CD8-positive, alpha-beta memory T cell (primary cell): Measurements from ENCODE around the gene BDH2. TPM values are rescaled to one million over a fixed set of nuclear protein-coding genes. Genes with fewer than 3 reads are reported as not detected.

Source experiments
- CTCF ChIA-PET: fragments of 350-600 bp; sonication (Branson Sonifier 250); formaldehyde crosslinking; loops from one replicate; lab custom pipeline; 2021; ENCODE audit warnings: antibody characterized with exemption; lab: Charles Lee
- POLR2A ChIA-PET: fragments of 350-600 bp; sonication (Branson Sonifier 250); formaldehyde crosslinking; loops from one replicate; lab custom pipeline; 2021; ENCODE audit warnings: antibody characterized with exemption; lab: Charles Lee
- DNase-seq, 5 donors: peaks; one replicate each; pipeline versions ENCODE4 v3.0.0 to v3.0.0-alpha.2; 2020 to 2022; ENCODE audit warnings: mixed read lengths in 1 of 5
- H3K27ac ChIP-seq: one replicate; pipeline ENCODE4 v1.7.0; 2013; ENCODE audit warnings: low read depth, mild to moderate bottlenecking, low read length, moderate library complexity
- H3K27me3 ChIP-seq: 2 replicates; pipeline ENCODE4 v1.7.0; 2013; ENCODE audit warnings: low read length, mild to moderate bottlenecking; ENCODE audit not compliant: insufficient read depth, poor library complexity, severe bottlenecking
- H3K36me3 ChIP-seq: 2 replicates; pipeline ENCODE4 v1.7.0; 2013; ENCODE audit warnings: mild to moderate bottlenecking, low read length, moderate library complexity; ENCODE audit not compliant: insufficient read depth
- H3K4me1 ChIP-seq: 2 replicates; pipeline ENCODE4 v1.7.0; 2013; ENCODE audit warnings: mild to moderate bottlenecking, low read length, moderate library complexity; ENCODE audit not compliant: insufficient read depth
- H3K4me3 ChIP-seq: 2 replicates; pipeline ENCODE4 v1.7.0; 2013; ENCODE audit warnings: mild to moderate bottlenecking, low read length
- H3K9me3 ChIP-seq: 2 replicates; pipeline ENCODE4 v1.7.0; 2013; ENCODE audit warnings: mild to moderate bottlenecking, low read length
- H3K27ac Mint-ChIP-seq, 8 donors: one replicate each; pipeline ENCODE4 v1.8.0; 2020 to 2021; ENCODE audit warnings: mixed read lengths in 8 of 8, mild to moderate bottlenecking in 6 of 8, inconsistent platforms in 3 of 8, moderate library complexity in 3 of 8
- H3K27me3 Mint-ChIP-seq, 2 donors: one replicate each; pipeline ENCODE4 v1.8.0; 2020 to 2021; ENCODE audit warnings: mixed read lengths in 2 of 2, mild to moderate bottlenecking in 1 of 2, moderate library complexity in 1 of 2
- H3K36me3 Mint-ChIP-seq, 3 donors: one replicate each; pipeline ENCODE4 v1.8.0; 2020 to 2021; ENCODE audit warnings: mixed read lengths in 3 of 3, inconsistent platforms in 1 of 3, mild to moderate bottlenecking in 1 of 3
- H3K4me1 Mint-ChIP-seq, 3 donors: one replicate each; pipeline ENCODE4 v1.8.0; 2020 to 2021; ENCODE audit warnings: mixed read lengths in 3 of 3, inconsistent platforms in 1 of 3, mild to moderate bottlenecking in 1 of 3
- H3K4me3 Mint-ChIP-seq, 7 donors: one replicate each; pipeline ENCODE4 v1.8.0; 2020 to 2021; ENCODE audit warnings: mixed read lengths in 7 of 7, mild to moderate bottlenecking in 6 of 7, moderate library complexity in 4 of 7, inconsistent platforms in 2 of 7
- H3K9me3 Mint-ChIP-seq, 5 donors: one replicate each; pipeline ENCODE4 v1.8.0; 2020 to 2022; ENCODE audit warnings: mixed read lengths in 5 of 5, mild to moderate bottlenecking in 3 of 5, moderate library complexity in 2 of 5, inconsistent platforms in 1 of 5
- polyA plus RNA-seq: library from polyadenylated mRNA; unstranded; fragments of 300-500 nt; fragmentation: Illumina TruSeq; gene quantifications from one replicate; pipeline ENCODE4 v1.2.3, GENCODE V29; 2021
- total RNA-seq, 2 experiments: library from RNA; stranded (reverse); gene quantifications; one replicate each; pipeline ENCODE4 v1.2.3, GENCODE V29; 2021

BDH2 gene
- total and polyA plus RNA-seq, 3 experiments from 2014 or later: 10.9 to 29.2 (median 11.4) TPM

DNA sequence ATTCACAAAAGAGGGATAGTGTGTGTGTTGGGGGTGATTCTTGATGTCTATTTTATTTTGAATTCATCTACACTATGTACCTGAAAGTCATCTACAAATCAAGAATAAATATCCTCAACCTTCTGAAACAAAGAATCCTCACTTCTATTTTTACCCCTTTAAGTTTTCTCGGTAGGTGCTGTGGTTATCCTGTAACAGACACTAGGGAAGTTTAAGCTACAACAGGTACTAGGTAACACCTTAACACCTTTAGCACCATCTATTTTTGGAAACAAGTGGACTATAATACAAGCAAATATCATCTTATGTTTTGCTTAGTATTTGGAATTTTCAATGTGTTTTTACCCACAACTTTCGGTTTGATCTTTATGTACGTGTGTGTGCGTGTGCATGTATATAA lies 12.0 kb upstream of the BDH2 start:
- Histone ChIP-seq H3K4me3 (no peak overlapping the region), H3K27me3 (no peaks in the 10 kb centered on the region), H3K4me1 (no peaks in the 10 kb centered on the region), H3K36me3 (no peaks in the 10 kb centered on the region), H3K27ac (no peak overlapping the region), H3K9me3 (no peaks in the 10 kb centered on the region)
- no peaks in the 10 kb centered on the region for H3K4me1 Mint-ChIP-seq
- H3K9me3 Mint-ChIP-seq: no peaks in the 10 kb centered on the region
- no peak for DNase-seq
- CTCF ChIA-PET: interaction anchor here (2.1 to 2.3 kb wide), 2 partner anchors 12 to 20 kb away, joined by 5 to 6 read pairs; partner anchors contain the start of gene BDH2
- H3K4me3 Mint-ChIP-seq: no peak overlapping the region
- no peaks in the 10 kb centered on the region for H3K27me3 Mint-ChIP-seq
- POLR2A ChIA-PET: no interaction called here
- H3K36me3 Mint-ChIP-seq: peaks cover 0 to 4% (median 0%) of the 10 kb centered on the region in 3 donors
- H3K27ac Mint-ChIP-seq: no peak overlapping the region

- Mint-ChIP-seq H3K9me3 (no peaks in the 10 kb centered on the region), H3K4me1 (peaks cover 0 to 5% (median 4%) of the 10 kb centered on the region in 3 donors), H3K36me3 (peaks cover 0 to 4% (median 0%) of the 10 kb centered on the region in 3 donors), H3K27ac (no peak overlapping the region), H3K27me3 (no peaks in the 10 kb centered on the region), H3K4me3 (no peak overlapping the region)
- Histone ChIP-seq H3K27me3 (no peaks in the 10 kb centered on the region), H3K4me3 (no peak overlapping the region), H3K36me3 (no peaks in the 10 kb centered on the region), H3K27ac (no peak overlapping the region), H3K4me1 (no peaks in the 10 kb centered on the region), H3K9me3 (no peaks in the 10 kb centered on the region)
- POLR2A ChIA-PET: no interaction called here
- CTCF ChIA-PET: interaction anchor here (1.6 kb wide), 1 partner anchor 8 kb away, joined by 5 read pairs; no protein-coding TSS in a partner anchor
- DNase-seq: no peak
Measured at GRCh38 chr4:103108542-103108941, 8.9 kb upstream of the BDH2 start.

DNA sequence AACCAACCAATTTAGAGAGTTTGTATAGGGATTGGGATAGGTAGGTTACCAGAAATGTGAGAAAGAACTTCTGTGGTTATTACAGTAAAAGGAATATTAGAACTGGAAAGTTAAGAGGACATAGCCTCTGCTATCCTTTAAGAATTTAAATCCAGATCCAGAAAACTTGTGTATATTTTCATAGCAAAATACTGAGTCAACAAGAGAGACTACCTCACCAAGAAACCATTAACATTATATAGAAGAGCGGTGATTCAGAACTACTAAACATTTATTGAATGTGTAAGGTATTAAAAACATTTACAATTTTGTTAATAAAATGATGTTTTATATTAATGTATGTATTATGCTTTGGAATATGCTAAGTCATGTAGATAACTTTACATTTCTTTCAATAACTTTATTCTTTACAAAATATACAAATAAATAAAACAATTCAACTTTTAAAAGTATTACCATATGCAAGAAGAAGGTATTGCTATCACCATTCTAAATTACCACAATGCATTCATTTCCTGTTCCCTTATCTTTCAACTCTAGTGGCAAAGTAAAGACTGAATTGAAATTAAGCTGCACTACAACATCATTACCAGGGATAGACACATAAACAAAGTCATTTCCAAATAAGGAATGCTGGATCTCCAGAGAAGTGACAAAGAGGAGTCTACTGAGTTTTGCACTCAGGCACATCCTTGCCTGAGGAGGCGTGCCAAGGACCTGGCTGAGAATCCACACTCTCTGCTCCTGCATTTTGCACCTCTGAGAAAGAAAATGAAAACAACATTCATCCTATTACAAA lies 6.1 kb upstream of the BDH2 start:
- Histone ChIP-seq H3K9me3 (no peaks in the 10 kb centered on the region), H3K4me1 (no peaks in the 10 kb centered on the region), H3K36me3 (no peaks in the 10 kb centered on the region), H3K27ac (no peak overlapping the region), H3K4me3 (no peak overlapping the region), H3K27me3 (no peaks in the 10 kb centered on the region)
- no peak for DNase-seq
- H3K4me3 Mint-ChIP-seq: no peak overlapping the region
- H3K4me1 Mint-ChIP-seq: peaks cover 0 to 5% (median 4%) of the 10 kb centered on the region in 3 donors
- ChIA-PET CTCF (no interaction called here), POLR2A (no interaction called here)
- H3K36me3 Mint-ChIP-seq: peaks cover 0 to 1% (median 0%) of the 10 kb centered on the region in 3 donors
- H3K27me3 Mint-ChIP-seq: no peaks in the 10 kb centered on the region
- H3K9me3 Mint-ChIP-seq: no peaks in the 10 kb centered on the region
- peak overlapping the region in 2 of 8 donors; percentile 6 to 18 for H3K27ac Mint-ChIP-seq

DNA sequence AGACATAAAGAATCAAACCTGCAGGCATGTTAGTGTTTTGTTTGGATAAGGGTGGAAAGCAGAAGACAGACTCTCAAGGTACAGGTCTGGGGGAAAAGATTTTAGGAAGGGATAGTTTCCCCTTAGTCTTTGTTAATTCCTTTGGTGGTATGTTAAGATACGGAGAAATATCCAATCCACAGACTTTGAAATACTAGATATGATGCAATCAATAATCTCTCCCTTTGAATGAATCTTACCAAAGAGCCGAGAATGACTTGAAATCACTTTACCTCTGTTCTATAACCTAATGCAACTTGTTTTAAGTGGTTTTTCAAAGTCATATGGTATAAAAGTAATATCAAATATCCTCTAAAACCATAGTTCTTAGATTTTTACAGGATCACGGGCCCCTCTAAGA lies 5.3 kb upstream of the BDH2 start:
- H3K4me3 ChIP-seq: no peak overlapping the region
- H3K9me3 Mint-ChIP-seq: no peaks in the 10 kb centered on the region
- no peak for DNase-seq

GRCh38 chr4:103100691-103101090 lies 1.1 kb upstream of the BDH2 start:
- DNase-seq: no peak
- H3K4me3 ChIP-seq: no peak overlapping the region
- ChIA-PET CTCF (interaction anchor here (1.0 to 4.7 kb wide), 7 partner anchors 8 to 670 kb away, joined by 3 to 33 read pairs (median 5); no protein-coding TSS in a partner anchor), POLR2A (no interaction called here)
- H3K4me1 ChIP-seq: peaks cover 9% of the 10 kb centered on the region
- no peaks in the 10 kb centered on the region for H3K9me3 ChIP-seq
- H3K4me1 Mint-ChIP-seq: peaks cover 23 to 37% (median 26%) of the 10 kb centered on the region in 3 donors
- no peak overlapping the region for H3K4me3 Mint-ChIP-seq
- no peak overlapping the region for H3K27ac Mint-ChIP-seq
- no peaks in the 10 kb centered on the region for H3K27me3 Mint-ChIP-seq
- no peaks in the 10 kb centered on the region for H3K27me3 ChIP-seq
- H3K9me3 Mint-ChIP-seq: no peaks in the 10 kb centered on the region
- H3K27ac ChIP-seq: no peak overlapping the region
- peaks cover 0 to 8% (median 5%) of the 10 kb centered on the region in 3 donors for H3K36me3 Mint-ChIP-seq
- H3K36me3 ChIP-seq: no peaks in the 10 kb centered on the region

More for the DNA sequence above, 5.3 kb upstream of the BDH2 start:
- no peak overlapping the region for H3K27ac ChIP-seq
- Mint-ChIP-seq H3K4me3 (no peak overlapping the region), H3K4me1 (peaks cover 0 to 7% (median 4%) of the 10 kb centered on the region in 3 donors), H3K27me3 (no peaks in the 10 kb centered on the region), H3K27ac (no peak overlapping the region), H3K36me3 (peaks cover 0 to 1% (median 0%) of the 10 kb centered on the region in 3 donors)
- H3K4me1 ChIP-seq: no peaks in the 10 kb centered on the region
- no peaks in the 10 kb centered on the region for H3K27me3 ChIP-seq
- ChIA-PET CTCF (no interaction called here), POLR2A (no interaction called here)
- no peaks in the 10 kb centered on the region for H3K9me3 ChIP-seq
- no peaks in the 10 kb centered on the region for H3K36me3 ChIP-seq

GRCh38 chr4:103098756-103099440 lies 736 bp downstream of the BDH2 start:
- Mint-ChIP-seq H3K27ac (peak overlapping the region in 6 of 8 donors; percentile 72 to 94 (median 86)), H3K4me3 (peak overlapping the region; percentile 77 to 90 (median 85)), H3K4me1 (peaks cover 23 to 37% (median 26%) of the 10 kb centered on the region in 3 donors), H3K36me3 (peaks cover 0 to 18% (median 7%) of the 10 kb centered on the region in 3 donors), H3K27me3 (no peaks in the 10 kb centered on the region), H3K9me3 (no peaks in the 10 kb centered on the region)
- H3K36me3 ChIP-seq: peaks cover 4% of the 10 kb centered on the region
- POLR2A ChIA-PET: no interaction called here
- H3K9me3 ChIP-seq: no peaks in the 10 kb centered on the region
- peak overlapping the region; percentile 63 for H3K4me3 ChIP-seq
- H3K4me1 ChIP-seq: peaks cover 9% of the 10 kb centered on the region
- CTCF ChIA-PET: interaction anchor here (1.0 to 4.7 kb wide), 10 partner anchors 9 to 668 kb away, joined by 3 to 33 read pairs (median 4); no protein-coding TSS in a partner anchor
- H3K27ac ChIP-seq: no peak overlapping the region
- H3K27me3 ChIP-seq: no peaks in the 10 kb centered on the region
- no peak for DNase-seq

DNA sequence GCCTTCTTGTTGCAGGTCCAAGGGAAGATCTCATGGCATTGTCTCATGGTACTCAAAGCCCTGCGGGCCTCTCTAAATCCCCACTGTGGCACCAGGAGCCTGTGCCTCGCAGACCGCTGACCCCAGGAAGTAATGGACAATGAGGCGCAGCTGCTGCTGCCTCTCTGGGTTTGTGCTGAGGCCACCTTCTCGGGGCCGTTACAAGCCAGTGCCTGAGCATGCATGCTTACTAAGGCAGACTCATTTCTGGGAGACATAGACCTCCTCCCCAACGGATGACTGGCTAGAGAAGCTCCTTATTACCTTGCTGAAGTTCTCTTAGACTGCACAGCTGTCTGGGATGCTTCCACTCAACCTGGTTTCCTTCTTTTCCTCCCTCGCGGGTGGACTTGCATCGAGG lies 1.3 kb downstream of the BDH2 start:
- peak overlapping the region in 1 of 8 donors; percentile 72 for H3K27ac Mint-ChIP-seq
- peaks cover 23 to 37% (median 26%) of the 10 kb centered on the region in 3 donors for H3K4me1 Mint-ChIP-seq
- no peaks in the 10 kb centered on the region for H3K27me3 ChIP-seq
- ChIA-PET CTCF (interaction anchor here (4.7 kb wide), 1 partner anchor 9 kb away, joined by 33 read pairs; no protein-coding TSS in a partner anchor), POLR2A (no interaction called here)
- H3K4me1 ChIP-seq: peaks cover 9% of the 10 kb centered on the region
- DNase-seq: no peak
- H3K4me3 ChIP-seq: no peak overlapping the region
- H3K36me3 Mint-ChIP-seq: peaks cover 0 to 20% (median 7%) of the 10 kb centered on the region in 3 donors
- no peaks in the 10 kb centered on the region for H3K27me3 Mint-ChIP-seq
- no peak overlapping the region for H3K27ac ChIP-seq
- H3K9me3 Mint-ChIP-seq: no peaks in the 10 kb centered on the region
- H3K36me3 ChIP-seq: peaks cover 4% of the 10 kb centered on the region
- no peaks in the 10 kb centered on the region for H3K9me3 ChIP-seq
- H3K4me3 Mint-ChIP-seq: peak overlapping the region in 4 of 7 donors; percentile 72 to 86 (median 81)
